Lung (tissue), 12 donors: ENCODE data around the gene DRD2. TPM values are rescaled to one million over a fixed set of nuclear protein-coding genes. Genes with fewer than 3 reads are reported as not detected.

Experiments used
- ATAC-seq: fragments of 200-7000 bp; cut with Tn5 transposase; one replicate; pipeline ENCODE4 v1.9.1; 2020; ENCODE audit warnings: moderate number of reproducible peaks; ENCODE audit not compliant: insufficient read depth, low FRiP score
- DNase-seq, 3 donors: peaks; one replicate each; pipeline ENCODE4 v3.0.0-alpha.2; 2013 to 2017
- H3K27ac ChIP-seq, 2 donors: one replicate each; pipeline ENCODE4 v1.5.1; 2013; ENCODE audit warnings: mild to moderate bottlenecking in 2 of 2, moderate library complexity in 2 of 2, control low read depth in 1 of 2, inconsistent platforms in 1 of 2, low read depth in 1 of 2, low read length in 1 of 2
- H3K27me3 ChIP-seq, 3 donors: one replicate each; pipeline ENCODE4 v1.5.1; 2013; ENCODE audit warnings: low read length in 2 of 3; ENCODE audit not compliant: control insufficient read depth in 3 of 3, insufficient read depth in 3 of 3
- H3K36me3 ChIP-seq, 4 donors: one replicate each; pipeline ENCODE4 v1.5.1; 2013; ENCODE audit warnings: low read length in 4 of 4, mild to moderate bottlenecking in 1 of 4, moderate library complexity in 1 of 4; ENCODE audit not compliant: control insufficient read depth in 4 of 4, insufficient read depth in 4 of 4
- H3K4me1 ChIP-seq, 5 donors: one replicate each; pipeline ENCODE4 v1.5.1; 2013; ENCODE audit warnings: low read length in 5 of 5, mild to moderate bottlenecking in 2 of 5, moderate library complexity in 1 of 5; ENCODE audit not compliant: control insufficient read depth in 5 of 5, insufficient read depth in 5 of 5
- H3K4me3 ChIP-seq: one replicate; pipeline ENCODE4 v1.5.1; 2013; ENCODE audit warnings: mild to moderate bottlenecking, control low read depth, moderate library complexity
- H3K9ac ChIP-seq, 2 donors: one replicate each; pipeline ENCODE4 v1.5.1; 2013; ENCODE audit warnings: low read length in 2 of 2, control low read depth in 1 of 2; ENCODE audit not compliant: insufficient read depth in 1 of 2
- H3K9me3 ChIP-seq, 4 donors: one replicate each; pipeline ENCODE4 v1.5.1; 2013; ENCODE audit warnings: low read length in 3 of 4, mild to moderate bottlenecking in 1 of 4, moderate library complexity in 1 of 4; ENCODE audit not compliant: control insufficient read depth in 4 of 4, insufficient read depth in 3 of 4
- CTCF ChIP-seq: IDR thresholded peaks from 2 replicates; pipeline ENCODE4 v1.5.1; 2012; ENCODE audit warnings: mild to moderate bottlenecking; ENCODE audit errors: control extremely low read depth, extremely low read depth
- WGBS, 2 donors: extraction: QIAGEN DNeasy Blood & Tissue Kit; methylation state at CpG; one replicate each; pipeline ENCODE4 v1.1.7; 2013; 5-methylcytosine and 5-hydroxymethylcytosine counted together
- polyA plus RNA-seq, 2 donors: library from polyadenylated mRNA; stranded (reverse); fragments of 200-250 nt; gene quantifications; one replicate each; pipeline ENCODE4 v1.2.1, GENCODE V29; 2013
- total RNA-seq, 2 donors: library from RNA; depleted of rRNA in 1 of 2; stranded (reverse); fragments of >200 nt in 1 of 2; gene quantifications; one replicate each; pipeline ENCODE4 v1.2.1, GENCODE V29; 2014 to 2021
- donor health status: control.
- donor health status: control.
- donor health status: Bipolar disorder and iron deficiency.
- donor health status: healthy.
- donor health status: DM: yes; HTN: yes; CAD: no.

The DRD2 gene
- total and polyA plus RNA-seq, 4 donors = 0.08 to 0.28 TPM; not detected in 2

- Histone ChIP-seq H3K27ac (no peak overlapping the region), H3K27me3 (no peaks in the 10 kb centered on the region), H3K4me3 (no peak overlapping the region), H3K9me3 (no peaks in the 10 kb centered on the region), H3K9ac (no peak overlapping the region), H3K36me3 (no peaks in the 10 kb centered on the region), H3K4me1 (no peaks in the 10 kb centered on the region)
- DNase-seq (no peak), ATAC-seq (no peak)
- 67 to 69% methylated on average over 8 of the region's 8 CpGs for WGBS, 2 donors
- no peak for TF ChIP-seq CTCF
These were observed 27.4 kb downstream of the DRD2 start for GRCh38 chr11:113447621-113448315.

- no peak overlapping the region for H3K9ac ChIP-seq
These were observed 28.3 kb downstream of the DRD2 start for GRCh38 chr11:113446938-113447337.

GRCh38 chr11:113446112-113446511 is 29.1 kb downstream of the DRD2 start:
- Histone ChIP-seq H3K4me3 (no peak overlapping the region), H3K27ac (no peak overlapping the region), H3K27me3 (no peaks in the 10 kb centered on the region), H3K36me3 (no peaks in the 10 kb centered on the region), H3K9me3 (no peaks in the 10 kb centered on the region), H3K4me1 (no peaks in the 10 kb centered on the region), H3K9ac (no peak overlapping the region)
- ATAC-seq (no peak), DNase-seq (no peak)
- no peak for TF ChIP-seq CTCF
- 75 to 82% methylated on average over 6 of the region's 6 CpGs for WGBS, 2 donors

More at GRCh38 chr11:113446938-113447337, 28.3 kb downstream of the DRD2 start:
- Histone ChIP-seq H3K9me3 (no peaks in the 10 kb centered on the region), H3K27me3 (no peaks in the 10 kb centered on the region), H3K27ac (no peak overlapping the region), H3K4me1 (no peaks in the 10 kb centered on the region), H3K36me3 (no peaks in the 10 kb centered on the region), H3K4me3 (no peak overlapping the region)
- ATAC-seq (no peak), DNase-seq (no peak)
- 78 to 79% methylated on average over 6 of the region's 6 CpGs for WGBS, 2 donors
- TF ChIP-seq CTCF = no peak
